Fibroblast of mammary gland (primary cell): ENCODE results near the gene PRKD3.

ENCODE experiments used
- DNase-seq: peaks from one replicate; pipeline ENCODE4 v3.0.0-alpha.2; 2010; ENCODE audit warnings: low read depth
- H3K4me3 ChIP-seq: 2 replicates; pipeline ENCODE4 v1.5.1; 2011; ENCODE audit warnings: low read depth, mild to moderate bottlenecking, low read length, moderate library complexity; ENCODE audit not compliant: control insufficient read depth
- TF ChIP-seq, protein P1 (sequence below): conservative IDR thresholded peaks from 2 replicates; pipeline ENCODE4 v1.5.1; 2011; ENCODE audit warnings: low read depth, low read length, inconsistent platforms; ENCODE audit not compliant: control insufficient read depth, insufficient read depth

PRKD3 gene

DNA sequence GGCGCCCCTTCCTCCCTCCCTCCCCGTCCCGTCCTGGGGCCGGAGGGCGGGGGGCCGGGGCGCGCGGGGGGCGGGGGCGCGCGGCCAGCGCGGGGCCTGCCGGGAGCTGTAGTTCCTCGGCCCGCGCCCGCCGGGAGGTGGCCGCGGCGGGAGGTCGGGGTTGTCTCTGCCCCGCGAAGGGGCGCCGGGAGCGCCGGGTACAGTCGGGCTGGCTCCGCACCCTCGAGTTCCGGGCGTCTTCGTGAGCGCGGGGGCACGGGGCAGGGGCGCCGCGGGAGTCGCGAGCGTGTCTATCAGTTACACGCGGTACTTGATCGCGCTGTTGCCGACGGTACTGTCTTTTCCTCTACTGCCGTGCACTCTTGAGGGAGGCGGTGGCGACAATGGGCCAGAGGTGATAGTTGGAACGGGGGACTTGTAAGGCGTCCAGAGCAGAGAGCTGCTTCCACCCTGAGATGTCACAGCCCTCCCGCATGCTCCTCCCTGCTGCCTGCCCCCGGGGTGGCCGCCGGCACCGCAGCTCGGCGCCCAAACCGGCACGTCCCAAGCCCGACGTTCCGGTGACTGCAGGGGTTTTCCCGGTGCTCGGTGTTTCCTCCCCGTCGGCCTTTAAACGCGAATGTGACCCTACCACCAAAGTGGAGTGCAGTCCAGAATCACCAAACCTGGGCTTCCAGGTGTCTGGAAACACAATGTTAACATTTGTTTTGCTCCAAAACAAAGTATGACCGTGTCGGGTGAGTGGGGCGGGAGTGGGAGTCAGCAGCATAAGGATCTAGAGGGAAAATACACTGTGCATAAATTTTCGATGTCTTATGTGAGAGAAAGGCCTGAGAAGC lies at the start of gene PRKD3:
TSS of gene PRKD3 (minus strand) at position 48 of the 839 bp plus-strand sequence. CDS start 8,309 bp downstream, outside the sequence.
- H3K4me3 ChIP-seq: peak within 1 kb of the TSS; percentile 87
- TF ChIP-seq, protein P1, sequence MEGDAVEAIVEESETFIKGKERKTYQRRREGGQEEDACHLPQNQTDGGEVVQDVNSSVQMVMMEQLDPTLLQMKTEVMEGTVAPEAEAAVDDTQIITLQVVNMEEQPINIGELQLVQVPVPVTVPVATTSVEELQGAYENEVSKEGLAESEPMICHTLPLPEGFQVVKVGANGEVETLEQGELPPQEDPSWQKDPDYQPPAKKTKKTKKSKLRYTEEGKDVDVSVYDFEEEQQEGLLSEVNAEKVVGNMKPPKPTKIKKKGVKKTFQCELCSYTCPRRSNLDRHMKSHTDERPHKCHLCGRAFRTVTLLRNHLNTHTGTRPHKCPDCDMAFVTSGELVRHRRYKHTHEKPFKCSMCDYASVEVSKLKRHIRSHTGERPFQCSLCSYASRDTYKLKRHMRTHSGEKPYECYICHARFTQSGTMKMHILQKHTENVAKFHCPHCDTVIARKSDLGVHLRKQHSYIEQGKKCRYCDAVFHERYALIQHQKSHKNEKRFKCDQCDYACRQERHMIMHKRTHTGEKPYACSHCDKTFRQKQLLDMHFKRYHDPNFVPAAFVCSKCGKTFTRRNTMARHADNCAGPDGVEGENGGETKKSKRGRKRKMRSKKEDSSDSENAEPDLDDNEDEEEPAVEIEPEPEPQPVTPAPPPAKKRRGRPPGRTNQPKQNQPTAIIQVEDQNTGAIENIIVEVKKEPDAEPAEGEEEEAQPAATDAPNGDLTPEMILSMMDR: no peak
- DNase-seq: peak; percentile 37

DNA sequence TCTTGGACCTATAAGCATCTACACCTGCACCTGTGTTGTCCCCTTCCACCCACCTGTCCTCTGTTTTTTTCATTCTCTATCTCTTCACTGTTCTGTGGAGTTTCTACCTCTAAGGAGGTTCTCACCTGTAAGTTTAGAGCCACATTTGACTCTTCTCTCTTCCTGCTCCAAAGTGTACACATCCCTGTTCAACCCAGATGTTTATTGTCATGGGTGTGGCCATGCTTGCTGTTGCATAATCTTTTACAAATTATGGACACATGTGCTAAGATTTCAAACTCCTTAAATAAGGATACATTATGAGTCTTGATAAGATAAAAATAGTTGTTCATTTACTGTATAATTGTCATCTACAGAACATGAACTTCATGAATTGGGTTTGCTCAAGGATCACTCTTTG lies 47.4 kb upstream of the PRKD3 start:
- TF ChIP-seq, protein P1: no peak
- no peak for DNase-seq

DNA sequence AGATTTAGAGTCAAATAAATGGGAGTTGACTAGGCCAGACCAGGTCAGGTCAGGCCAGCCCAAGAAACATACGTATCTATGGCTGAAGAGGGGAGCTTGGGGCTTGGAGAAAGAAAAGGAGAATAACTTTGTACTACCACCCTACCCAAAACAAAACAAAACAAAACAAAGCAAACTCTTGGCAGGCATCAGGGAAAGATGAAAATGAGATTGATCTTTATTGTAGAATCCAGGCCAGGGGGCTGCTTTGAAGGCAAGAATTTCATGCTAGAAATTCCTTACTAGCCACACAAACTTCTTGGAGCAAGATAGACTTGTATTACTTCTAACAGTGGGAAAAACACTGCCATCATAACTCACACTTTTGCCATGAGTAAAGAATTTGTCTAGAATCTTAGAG lies 46.0 kb upstream of the PRKD3 start:
- no peak overlapping the region for H3K4me3 ChIP-seq
- TF ChIP-seq, protein P1: no peak
- DNase-seq: no peak

More for the DNA sequence above, 47.4 kb upstream of the PRKD3 start:
- H3K4me3 ChIP-seq: no peak overlapping the region

DNA sequence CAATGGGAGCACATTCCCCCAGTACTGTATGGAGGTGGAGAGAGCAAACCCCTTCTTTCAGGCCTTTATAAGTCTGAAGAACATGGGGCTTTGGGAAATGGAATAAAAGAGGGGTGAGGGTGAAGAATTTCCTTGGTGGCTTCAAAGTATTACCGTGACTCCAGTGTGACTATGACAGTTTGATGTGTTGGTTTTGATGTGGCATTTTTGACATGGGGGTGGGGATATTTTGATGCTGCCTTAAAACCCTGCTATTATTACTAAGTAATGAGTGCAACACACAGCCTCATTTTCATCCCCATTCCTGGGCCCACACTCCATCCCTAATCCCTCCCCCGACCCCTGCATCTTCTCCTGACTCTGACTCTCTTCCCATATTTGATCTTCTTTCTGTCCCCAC lies 43.4 kb upstream of the PRKD3 start:
- H3K4me3 ChIP-seq: no peak overlapping the region
- TF ChIP-seq, protein P1: no peak
- no peak for DNase-seq

- no peak for DNase-seq
- TF ChIP-seq, protein P1: no peak
- no peak overlapping the region for H3K4me3 ChIP-seq
These were observed 42.7 kb upstream of the PRKD3 start for GRCh38 chr2:37367310-37367709.

- no peak overlapping the region for H3K4me3 ChIP-seq
- TF ChIP-seq, protein P1: no peak
- DNase-seq: no peak
These were observed 42.1 kb upstream of the PRKD3 start for GRCh38 chr2:37366773-37367172.
